ENCODE data around the gene UNC5B. TPM values are rescaled to one million over a fixed set of nuclear protein-coding genes. Genes with fewer than 3 reads are reported as not detected.

The UNC5B gene
- polyA plus RNA-seq, 4 donors = 0.27 to 19.4 (median 6.7) TPM

GRCh38 chr10:71237843-71238623 is 25.7 kb downstream of the UNC5B start:
- Histone ChIP-seq H3K4me3 (ENCODE audit: low read depth in 1 of 3, low read length in 3 of 3) (no peak overlapping the region), H3K27ac (ENCODE audit: low read depth in 1 of 3, low read length in 2 of 3) (no peak overlapping the region), H3K27me3 (ENCODE audit: control insufficient read depth in 3 of 3, insufficient read depth in 3 of 3, low read length in 3 of 3) (no peaks in the 10 kb centered on the region), H3K36me3 (ENCODE audit: control insufficient read depth in 3 of 3, insufficient read depth in 2 of 3, low read depth in 1 of 3, low read length in 3 of 3) (peaks cover 0 to 6% (median 0%) of the 10 kb centered on the region in 3 donors), H3K9me3 (ENCODE audit: control insufficient read depth in 2 of 2, insufficient read depth in 1 of 2, low read depth in 1 of 2, low read length in 1 of 2) (no peaks in the 10 kb centered on the region), H3K4me1 (ENCODE audit: control insufficient read depth in 3 of 3, insufficient read depth in 2 of 3, low read depth in 1 of 3, low read length in 2 of 3) (peaks cover 0 to 58% (median 0%) of the 10 kb centered on the region in 3 donors)
- WGBS, 3 donors = 80 to 85% (median 82%) methylated on average over 11 of the region's 11 CpGs
- FAIRE-seq = no peak
- DNase-seq = no peak

- no peaks in the 10 kb centered on the region for H3K27me3 ChIP-seq (ENCODE audit: control insufficient read depth in 3 of 3, insufficient read depth in 3 of 3, low read length in 3 of 3)
- no peaks in the 10 kb centered on the region for H3K9me3 ChIP-seq (ENCODE audit: control insufficient read depth in 2 of 2, insufficient read depth in 1 of 2, low read depth in 1 of 2, low read length in 1 of 2)
- H3K36me3 ChIP-seq (ENCODE audit: control insufficient read depth in 3 of 3, insufficient read depth in 2 of 3, low read depth in 1 of 3, low read length in 3 of 3) = peaks cover 0 to 5% (median 0%) of the 10 kb centered on the region in 3 donors
- no peak overlapping the region for H3K4me3 ChIP-seq (ENCODE audit: low read depth in 1 of 3, low read length in 3 of 3)
- FAIRE-seq (no peak), DNase-seq (no peak)
- 72 to 85% (median 76%) methylated on average over 4 of the region's 4 CpGs for WGBS, 3 donors
- H3K27ac ChIP-seq (ENCODE audit: low read depth in 1 of 3, low read length in 2 of 3) = no peak overlapping the region
- peaks cover 0 to 58% (median 2%) of the 10 kb centered on the region in 3 donors for H3K4me1 ChIP-seq (ENCODE audit: control insufficient read depth in 3 of 3, insufficient read depth in 2 of 3, low read depth in 1 of 3, low read length in 2 of 3)
Observed at GRCh38 chr10:71238626-71239025, 26.3 kb downstream of the UNC5B start.

GRCh38 chr10:71239131-71239915 is 27.0 kb downstream of the UNC5B start:
- H3K27ac ChIP-seq (ENCODE audit: low read depth in 1 of 3, low read length in 2 of 3) = no peak overlapping the region
- DNase-seq (no peak), FAIRE-seq (no peak)
- no peak overlapping the region for H3K4me3 ChIP-seq (ENCODE audit: low read depth in 1 of 3, low read length in 3 of 3)
- H3K9me3 ChIP-seq (ENCODE audit: control insufficient read depth in 2 of 2, insufficient read depth in 1 of 2, low read depth in 1 of 2, low read length in 1 of 2) = no peaks in the 10 kb centered on the region
- WGBS, 3 donors = 81 to 89% (median 88%) methylated on average over 13 of the region's 13 CpGs
- H3K36me3 ChIP-seq (ENCODE audit: control insufficient read depth in 3 of 3, insufficient read depth in 2 of 3, low read depth in 1 of 3, low read length in 3 of 3) = peaks cover 0 to 5% (median 0%) of the 10 kb centered on the region in 3 donors
- H3K27me3 ChIP-seq (ENCODE audit: control insufficient read depth in 3 of 3, insufficient read depth in 3 of 3, low read length in 3 of 3) = no peaks in the 10 kb centered on the region
- H3K4me1 ChIP-seq (ENCODE audit: control insufficient read depth in 3 of 3, insufficient read depth in 2 of 3, low read depth in 1 of 3, low read length in 2 of 3) = peaks cover 2 to 60% (median 4%) of the 10 kb centered on the region in 3 donors

- peaks cover 4 to 57% (median 6%) of the 10 kb centered on the region in 3 donors for H3K4me1 ChIP-seq (ENCODE audit: control insufficient read depth in 3 of 3, insufficient read depth in 2 of 3, low read depth in 1 of 3, low read length in 2 of 3)
- H3K27ac ChIP-seq (ENCODE audit: low read depth in 1 of 3, low read length in 2 of 3) = peak overlapping the region in 2 of 3 donors; percentile 14 to 79
- no peaks in the 10 kb centered on the region for H3K27me3 ChIP-seq (ENCODE audit: control insufficient read depth in 3 of 3, insufficient read depth in 3 of 3, low read length in 3 of 3)
- H3K36me3 ChIP-seq (ENCODE audit: control insufficient read depth in 3 of 3, insufficient read depth in 2 of 3, low read depth in 1 of 3, low read length in 3 of 3) = peaks cover 0 to 5% (median 0%) of the 10 kb centered on the region in 3 donors
- no peak for DNase-seq
- FAIRE-seq = no peak
- H3K9me3 ChIP-seq (ENCODE audit: control insufficient read depth in 2 of 2, insufficient read depth in 1 of 2, low read depth in 1 of 2, low read length in 1 of 2) = no peaks in the 10 kb centered on the region
- H3K4me3 ChIP-seq (ENCODE audit: low read depth in 1 of 3, low read length in 3 of 3) = no peak overlapping the region
- 78 to 91% (median 83%) methylated on average over 22 of the region's 22 CpGs for WGBS, 3 donors
Observed at GRCh38 chr10:71239946-71240795, 27.8 kb downstream of the UNC5B start.

GRCh38 chr10:71241114-71241829 is 28.9 kb downstream of the UNC5B start:
- Histone ChIP-seq H3K4me1 (ENCODE audit: control insufficient read depth in 3 of 3, insufficient read depth in 2 of 3, low read depth in 1 of 3, low read length in 2 of 3) (peaks cover 7 to 62% (median 14%) of the 10 kb centered on the region in 3 donors), H3K4me3 (ENCODE audit: low read depth in 1 of 3, low read length in 3 of 3) (no peak overlapping the region), H3K9me3 (ENCODE audit: control insufficient read depth in 2 of 2, insufficient read depth in 1 of 2, low read depth in 1 of 2, low read length in 1 of 2) (no peaks in the 10 kb centered on the region), H3K27ac (ENCODE audit: low read depth in 1 of 3, low read length in 2 of 3) (peak overlapping the region in 1 of 3 donors; percentile 79), H3K27me3 (ENCODE audit: control insufficient read depth in 3 of 3, insufficient read depth in 3 of 3, low read length in 3 of 3) (no peaks in the 10 kb centered on the region), H3K36me3 (ENCODE audit: control insufficient read depth in 3 of 3, insufficient read depth in 2 of 3, low read depth in 1 of 3, low read length in 3 of 3) (peaks cover 0 to 5% (median 0%) of the 10 kb centered on the region in 3 donors)
- 70 to 76% (median 75%) methylated on average over 11 of the region's 11 CpGs for WGBS, 3 donors
- FAIRE-seq = no peak
- no peak for DNase-seq

GRCh38 chr10:71241830-71242621 is 29.7 kb downstream of the UNC5B start:
- no peaks in the 10 kb centered on the region for H3K27me3 ChIP-seq (ENCODE audit: control insufficient read depth in 3 of 3, insufficient read depth in 3 of 3, low read length in 3 of 3)
- H3K4me1 ChIP-seq (ENCODE audit: control insufficient read depth in 3 of 3, insufficient read depth in 2 of 3, low read depth in 1 of 3, low read length in 2 of 3) = peaks cover 7 to 62% (median 14%) of the 10 kb centered on the region in 3 donors
- FAIRE-seq = no peak

GRCh38 chr10:71242622-71243009 is 30.2 kb downstream of the UNC5B start:
- Histone ChIP-seq H3K27me3 (ENCODE audit: control insufficient read depth in 3 of 3, insufficient read depth in 3 of 3, low read length in 3 of 3) (no peaks in the 10 kb centered on the region), H3K27ac (ENCODE audit: low read depth in 1 of 3, low read length in 2 of 3) (peak overlapping the region in 1 of 3 donors; percentile 79), H3K9me3 (ENCODE audit: control insufficient read depth in 2 of 2, insufficient read depth in 1 of 2, low read depth in 1 of 2, low read length in 1 of 2) (no peaks in the 10 kb centered on the region), H3K36me3 (ENCODE audit: control insufficient read depth in 3 of 3, insufficient read depth in 2 of 3, low read depth in 1 of 3, low read length in 3 of 3) (peaks cover 0 to 5% (median 0%) of the 10 kb centered on the region in 3 donors), H3K4me1 (ENCODE audit: control insufficient read depth in 3 of 3, insufficient read depth in 2 of 3, low read depth in 1 of 3, low read length in 2 of 3) (peaks cover 9 to 65% (median 14%) of the 10 kb centered on the region in 3 donors), H3K4me3 (ENCODE audit: low read depth in 1 of 3, low read length in 3 of 3) (no peak overlapping the region)
- FAIRE-seq = no peak
- WGBS, 3 donors = 79 to 89% (median 86%) methylated on average over 13 of the region's 13 CpGs
- DNase-seq = no peak

More at GRCh38 chr10:71241830-71242621, 29.7 kb downstream of the UNC5B start:
- H3K4me3 ChIP-seq (ENCODE audit: low read depth in 1 of 3, low read length in 3 of 3) = no peak overlapping the region
- no peaks in the 10 kb centered on the region for H3K9me3 ChIP-seq (ENCODE audit: control insufficient read depth in 2 of 2, insufficient read depth in 1 of 2, low read depth in 1 of 2, low read length in 1 of 2)
- peaks cover 0 to 5% (median 0%) of the 10 kb centered on the region in 3 donors for H3K36me3 ChIP-seq (ENCODE audit: control insufficient read depth in 3 of 3, insufficient read depth in 2 of 3, low read depth in 1 of 3, low read length in 3 of 3)
- WGBS, 3 donors = 68 to 84% (median 71%) methylated on average over 12 of the region's 12 CpGs
- H3K27ac ChIP-seq (ENCODE audit: low read depth in 1 of 3, low read length in 2 of 3) = peak overlapping the region in 1 of 3 donors; percentile 79
- no peak for DNase-seq

Data from small intestine (tissue), 7 donors.